Right lobe of liver (tissue), 4 donors: ENCODE results near the gene FSTL4.

Experiments used
- POLR2A ChIP-seq: fragments of 450-650 bp; IDR thresholded peaks from one replicate; pipeline ENCODE4 v1.6.1; 2017; ENCODE audit warnings: antibody characterized with exemption, mild to moderate bottlenecking
- TF ChIP-seq, protein P1 (sequence below), 4 donors: fragments of 200-600 bp in 3 of 4; fragments of 450-650 bp in 1 of 4; IDR thresholded peaks; one replicate each; pipeline versions ENCODE4 v1.5.1 to v1.8.0; 2016 to 2022; ENCODE audit warnings: antibody characterized with exemption in 4 of 4, mild to moderate bottlenecking in 2 of 4
- donor health status: DM: no; HTN: no; CAD: no.
- donor health status: DM: no; HTN: no; CAD: no.
- donor health status: DM: no; HTN: yes; CAD: no.

DNA sequence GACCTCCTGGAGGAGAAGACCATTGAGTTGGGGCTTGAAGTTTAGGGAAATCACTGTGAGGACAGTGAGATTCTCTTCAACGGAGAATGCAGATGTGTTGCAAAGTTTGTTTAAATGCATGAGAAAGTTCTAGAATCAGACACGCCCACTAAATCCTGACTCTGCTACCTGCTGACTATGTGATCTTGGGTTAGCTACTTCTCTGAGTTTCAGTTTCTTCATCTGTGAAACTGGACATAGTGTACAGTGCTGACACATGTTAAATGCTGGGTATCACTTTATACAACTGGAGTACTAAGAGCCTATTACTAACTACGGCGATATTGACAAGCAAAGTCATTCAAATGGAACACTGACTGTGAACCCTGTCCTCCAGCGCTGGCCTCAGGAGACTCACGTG lies 305.1 kb downstream of the FSTL4 start:
- TF ChIP-seq POLR2A: no peak
- TF ChIP-seq, protein P1, sequence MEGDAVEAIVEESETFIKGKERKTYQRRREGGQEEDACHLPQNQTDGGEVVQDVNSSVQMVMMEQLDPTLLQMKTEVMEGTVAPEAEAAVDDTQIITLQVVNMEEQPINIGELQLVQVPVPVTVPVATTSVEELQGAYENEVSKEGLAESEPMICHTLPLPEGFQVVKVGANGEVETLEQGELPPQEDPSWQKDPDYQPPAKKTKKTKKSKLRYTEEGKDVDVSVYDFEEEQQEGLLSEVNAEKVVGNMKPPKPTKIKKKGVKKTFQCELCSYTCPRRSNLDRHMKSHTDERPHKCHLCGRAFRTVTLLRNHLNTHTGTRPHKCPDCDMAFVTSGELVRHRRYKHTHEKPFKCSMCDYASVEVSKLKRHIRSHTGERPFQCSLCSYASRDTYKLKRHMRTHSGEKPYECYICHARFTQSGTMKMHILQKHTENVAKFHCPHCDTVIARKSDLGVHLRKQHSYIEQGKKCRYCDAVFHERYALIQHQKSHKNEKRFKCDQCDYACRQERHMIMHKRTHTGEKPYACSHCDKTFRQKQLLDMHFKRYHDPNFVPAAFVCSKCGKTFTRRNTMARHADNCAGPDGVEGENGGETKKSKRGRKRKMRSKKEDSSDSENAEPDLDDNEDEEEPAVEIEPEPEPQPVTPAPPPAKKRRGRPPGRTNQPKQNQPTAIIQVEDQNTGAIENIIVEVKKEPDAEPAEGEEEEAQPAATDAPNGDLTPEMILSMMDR (IDR thresholded peaks at IDR 0.05): no peak
